Liver (tissue), 9 donors: Measurements from ENCODE around the gene HAAO. TPM values are rescaled to one million over a fixed set of nuclear protein-coding genes. Genes with fewer than 3 reads are reported as not detected.

Experiments
- DNase-seq: peaks from one replicate; pipeline ENCODE4 v3.0.0-alpha.2; 2017; ENCODE audit warnings: low spot score
- H3K27ac ChIP-seq, 2 donors: one replicate each; pipeline ENCODE4 v1.7.0; 2013; ENCODE audit warnings: inconsistent platforms in 2 of 2, low read length in 2 of 2, control low read depth in 1 of 2, low read depth in 1 of 2, mild to moderate bottlenecking in 1 of 2
- H3K27me3 ChIP-seq, 4 donors: one replicate each; pipeline versions ENCODE4 v1.6.1 to v1.7.0; 2013; ENCODE audit warnings: low read length in 3 of 4, inconsistent platforms in 1 of 4, mild to moderate bottlenecking in 1 of 4, moderate library complexity in 1 of 4; ENCODE audit not compliant: control insufficient read depth in 4 of 4, insufficient read depth in 4 of 4
- H3K36me3 ChIP-seq, 4 donors: one replicate each; pipeline versions ENCODE4 v1.6.1 to v1.7.0; 2013; ENCODE audit warnings: low read length in 3 of 4, mild to moderate bottlenecking in 3 of 4, low read depth in 1 of 4, moderate library complexity in 1 of 4; ENCODE audit not compliant: control insufficient read depth in 4 of 4, insufficient read depth in 3 of 4
- H3K4me1 ChIP-seq, 4 donors: one replicate each; pipeline versions ENCODE4 v1.6.1 to v1.7.0; 2013; ENCODE audit warnings: low read length in 3 of 4, mild to moderate bottlenecking in 3 of 4, moderate library complexity in 1 of 4; ENCODE audit not compliant: control insufficient read depth in 4 of 4, insufficient read depth in 4 of 4
- H3K4me3 ChIP-seq, 3 donors: one replicate each; pipeline versions ENCODE4 v1.6.1 to v1.7.0; 2013; ENCODE audit warnings: low read length in 3 of 3, control low read depth in 1 of 3, low read depth in 1 of 3, mild to moderate bottlenecking in 1 of 3
- H3K9ac ChIP-seq, 2 donors: one replicate each; pipeline ENCODE4 v1.7.0; 2013; ENCODE audit warnings: low read length in 2 of 2, mild to moderate bottlenecking in 2 of 2, moderate library complexity in 2 of 2, control low read depth in 1 of 2, low read depth in 1 of 2
- H3K9me3 ChIP-seq, 4 donors: one replicate each; pipeline versions ENCODE4 v1.6.1 to v1.7.0; 2013; ENCODE audit warnings: low read length in 3 of 4; ENCODE audit not compliant: control insufficient read depth in 4 of 4
- ATF3 ChIP-seq: IDR thresholded peaks from 2 replicates; pipeline ENCODE4 v1.6.1; 2016; ENCODE audit warnings: antibody characterized with exemption
- CTCF ChIP-seq: fragments of 150-350 bp; IDR thresholded peaks from 2 replicates; pipeline ENCODE4 v1.5.1; 2017; ENCODE audit warnings: improper control_type of control experiment, low read depth, low read length; ENCODE audit not compliant: missing input control
- EGR1 ChIP-seq, 2 donors: IDR thresholded peaks; 2 replicates each; pipeline ENCODE4 v1.6.1; 2016 to 2018; ENCODE audit warnings: antibody characterized with exemption in 2 of 2, low read depth in 2 of 2
- FOXA1 ChIP-seq: IDR thresholded peaks from 2 replicates; pipeline ENCODE4 v1.6.1; 2016; ENCODE audit warnings: antibody characterized with exemption
- FOXA2 ChIP-seq: IDR thresholded peaks from 2 replicates; pipeline ENCODE4 v1.6.1; 2016; ENCODE audit warnings: antibody characterized with exemption
- GABPA ChIP-seq, 2 donors: IDR thresholded peaks in 1 of 2; conservative IDR thresholded peaks in 1 of 2; 2 replicates each; pipeline ENCODE4 v1.6.1; 2016; ENCODE audit warnings: antibody characterized with exemption in 2 of 2, mild to moderate bottlenecking in 1 of 2, moderate library complexity in 1 of 2
- HNF4A ChIP-seq, 2 donors: conservative IDR thresholded peaks; 2 replicates each; pipeline ENCODE4 v1.6.1; 2016; ENCODE audit warnings: antibody characterized with exemption in 2 of 2, mild to moderate bottlenecking in 2 of 2
- HNF4G ChIP-seq: IDR thresholded peaks from 2 replicates; pipeline ENCODE4 v1.6.1; 2016; ENCODE audit warnings: antibody characterized with exemption
- JUND ChIP-seq, 2 donors: IDR thresholded peaks; 2 replicates each; pipeline ENCODE4 v1.6.1; 2016; ENCODE audit warnings: antibody characterized with exemption in 2 of 2
- MAX ChIP-seq: IDR thresholded peaks from 2 replicates; pipeline ENCODE4 v1.6.1; 2016; ENCODE audit warnings: antibody characterized with exemption
- NR2F2 ChIP-seq: IDR thresholded peaks from 2 replicates; pipeline ENCODE4 v1.6.1; 2016; ENCODE audit warnings: antibody characterized with exemption
- RAD21 ChIP-seq, 2 donors: IDR thresholded peaks; 2 replicates each; pipeline ENCODE4 v1.6.1; 2016; ENCODE audit warnings: antibody characterized with exemption in 2 of 2, mild to moderate bottlenecking in 2 of 2
- REST ChIP-seq: IDR thresholded peaks from 2 replicates; pipeline ENCODE4 v1.6.1; 2016; ENCODE audit warnings: antibody characterized with exemption, mild to moderate bottlenecking
- SP1 ChIP-seq: IDR thresholded peaks from 2 replicates; pipeline ENCODE4 v1.6.1; 2018; ENCODE audit warnings: antibody characterized with exemption, mild to moderate bottlenecking
- TAF1 ChIP-seq: conservative IDR thresholded peaks from 2 replicates; pipeline ENCODE4 v1.6.1; 2016; ENCODE audit warnings: antibody characterized with exemption, mild to moderate bottlenecking
- YY1 ChIP-seq: IDR thresholded peaks from 2 replicates; pipeline ENCODE4 v1.6.1; 2016; ENCODE audit warnings: antibody characterized with exemption, mild to moderate bottlenecking
- ZBTB33 ChIP-seq: IDR thresholded peaks from 2 replicates; pipeline ENCODE4 v1.6.1; 2016; ENCODE audit warnings: antibody characterized with exemption
- WGBS: extraction: QIAGEN DNeasy Blood & Tissue Kit; methylation state at CpG from one replicate; pipeline ENCODE4 v1.1.7; 2013; 5-methylcytosine and 5-hydroxymethylcytosine counted together
- polyA plus RNA-seq, 2 donors: library from polyadenylated mRNA; stranded (reverse) in 1 of 2; unstranded in 1 of 2; fragments of 200-250 nt in 1 of 2; fragments of >200 nt in 1 of 2; fragmentation: Nextera tagmentation in 1 of 2; extraction: Ambion mirVana in 1 of 2; gene quantifications; one replicate each; pipeline versions ENCODE4 v1.2.1 to v1.2.3, GENCODE V29; 2013 to 2015
- total RNA-seq, 2 donors: library from RNA; depleted of rRNA; stranded (reverse); fragments of >200 nt; gene quantifications; one replicate each; pipeline ENCODE4 v1.2.3, GENCODE V29; 2014
- donor health status: healthy.
- donor health status: healthy.
- donor health status: healthy.
- donor health status: healthy.
- donor health status: healthy.

Gene HAAO
- total and polyA plus RNA-seq, 4 donors = 17.4 to 140 (median 130) TPM

GRCh38 chr2:42812899-42813479 lies 20.6 kb upstream of the HAAO start:
- Histone ChIP-seq H3K36me3 (no peaks in the 10 kb centered on the region), H3K4me3 (no peak overlapping the region), H3K4me1 (peaks cover 0 to 14% (median 8%) of the 10 kb centered on the region in 4 donors), H3K27me3 (no peaks in the 10 kb centered on the region), H3K9ac (no peak overlapping the region), H3K27ac (no peak overlapping the region), H3K9me3 (no peaks in the 10 kb centered on the region)
- WGBS = 3% methylated on average over 1 of the region's 1 CpG
- TF ChIP-seq CTCF (peak; percentile 64), FOXA1 (no peak), RAD21 (IDR thresholded peaks at IDR 0.05) (peak in 1 of 2 donors; percentile 48)
- no peak for DNase-seq

GRCh38 chr2:42810971-42811811 lies 18.8 kb upstream of the HAAO start:
- TF ChIP-seq ATF3 (no peak), YY1 (no peak), MAX (no peak)
- WGBS = 21% methylated on average over 51 of the region's 51 CpGs
- Histone ChIP-seq H3K27me3 (no peaks in the 10 kb centered on the region), H3K36me3 (no peaks in the 10 kb centered on the region), H3K27ac (peak overlapping the region; percentile 99 to 100), H3K4me1 (peaks cover 0 to 14% (median 8%) of the 10 kb centered on the region in 4 donors), H3K9ac (peak overlapping the region; percentile 33 to 66), H3K4me3 (peak overlapping the region; percentile 8 to 84 (median 48)), H3K9me3 (no peaks in the 10 kb centered on the region)
- no peak for DNase-seq

GRCh38 chr2:42810121-42810970 lies 18.0 kb upstream of the HAAO start:
- Histone ChIP-seq H3K36me3 (no peaks in the 10 kb centered on the region), H3K27ac (peak overlapping the region; percentile 99 to 100), H3K9me3 (no peaks in the 10 kb centered on the region), H3K4me3 (peak overlapping the region; percentile 48 to 84 (median 62)), H3K27me3 (no peaks in the 10 kb centered on the region), H3K4me1 (peaks cover 0 to 14% (median 8%) of the 10 kb centered on the region in 4 donors), H3K9ac (peak overlapping the region; percentile 74 to 97)
- 1% methylated on average over 83 of the region's 83 CpGs for WGBS
- peak; percentile 97 for DNase-seq
- TF ChIP-seq RAD21 (IDR thresholded peaks at IDR 0.05) (no peak), GABPA (IDR thresholded peaks at IDR 0.05 in 1 of 2, conservative IDR thresholded peaks at IDR 0.05 in 1 of 2) (no peak), FOXA2 (no peak), REST (no peak), HNF4G (no peak), FOXA1 (peak; percentile 58), NR2F2 (no peak), TAF1 (no peak), HNF4A (conservative IDR thresholded peaks at IDR 0.05) (peak in 1 of 2 donors; percentile 22), JUND (IDR thresholded peaks at IDR 0.05) (no peak), SP1 (peak; percentile 20), EGR1 (IDR thresholded peaks at IDR 0.05; ENCODE audit: low read depth in 2 of 2) (no peak), YY1 (peak; percentile 69), ZBTB33 (no peak)
